Skeletal muscle satellite cell (primary cell): Measurements from ENCODE around the gene P4HB.

Experiments used
- H3K27me3 ChIP-seq: 2 replicates; pipeline ENCODE4 v1.7.0; 2013; ENCODE audit warnings: low read length; ENCODE audit not compliant: control insufficient read depth, insufficient read depth
- H3K36me3 ChIP-seq: 2 replicates; pipeline ENCODE4 v1.7.0; 2013; ENCODE audit warnings: mild to moderate bottlenecking, control low read depth, low read length; ENCODE audit not compliant: insufficient read depth
- H3K4me1 ChIP-seq: 2 replicates; pipeline ENCODE4 v1.7.0; 2013; ENCODE audit warnings: low read length; ENCODE audit not compliant: control insufficient read depth, insufficient read depth
- H3K4me2 ChIP-seq: 2 replicates; pipeline ENCODE4 v1.7.0; 2013; ENCODE audit warnings: mild to moderate bottlenecking, low read length
- H3K4me3 ChIP-seq: 2 replicates; pipeline ENCODE4 v1.7.0; 2013; ENCODE audit warnings: low read length
- H3K9ac ChIP-seq: 2 replicates; pipeline ENCODE4 v1.7.0; 2013; ENCODE audit warnings: mild to moderate bottlenecking, low read depth, low read length, moderate library complexity
- H3K9me3 ChIP-seq: replicated peaks from 2 replicates; pipeline ENCODE4 v1.7.0; 2013; ENCODE audit warnings: mild to moderate bottlenecking, control low read depth, low read length

Gene P4HB

DNA sequence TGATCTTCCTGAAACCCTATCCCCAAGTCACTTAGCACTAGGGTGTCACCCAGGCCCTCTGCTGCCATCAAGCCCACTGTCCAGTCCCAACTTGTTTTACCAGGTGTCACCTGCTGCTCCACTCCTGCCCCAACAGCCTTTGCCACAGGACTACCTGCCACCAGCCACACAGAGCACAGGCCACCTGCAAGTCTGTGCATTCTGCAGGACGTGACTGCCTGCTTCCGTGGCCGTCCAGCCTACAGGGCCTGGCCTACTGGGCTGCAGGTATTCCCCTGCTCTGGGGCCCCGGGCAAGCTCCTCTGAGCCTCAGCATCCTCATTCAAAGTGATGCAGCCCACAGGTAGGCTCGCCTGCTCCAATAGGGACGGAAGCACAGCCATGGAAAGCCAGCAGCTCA is 30.5 kb downstream of the P4HB start:
- Histone ChIP-seq H3K4me1 (peaks cover 22% of the 10 kb centered on the region), H3K27me3 (no peaks in the 10 kb centered on the region), H3K9ac (no peak overlapping the region), H3K4me3 (no peak overlapping the region), H3K9me3 (no peaks in the 10 kb centered on the region), H3K4me2 (no peak overlapping the region), H3K36me3 (peaks cover 5% of the 10 kb centered on the region)

DNA sequence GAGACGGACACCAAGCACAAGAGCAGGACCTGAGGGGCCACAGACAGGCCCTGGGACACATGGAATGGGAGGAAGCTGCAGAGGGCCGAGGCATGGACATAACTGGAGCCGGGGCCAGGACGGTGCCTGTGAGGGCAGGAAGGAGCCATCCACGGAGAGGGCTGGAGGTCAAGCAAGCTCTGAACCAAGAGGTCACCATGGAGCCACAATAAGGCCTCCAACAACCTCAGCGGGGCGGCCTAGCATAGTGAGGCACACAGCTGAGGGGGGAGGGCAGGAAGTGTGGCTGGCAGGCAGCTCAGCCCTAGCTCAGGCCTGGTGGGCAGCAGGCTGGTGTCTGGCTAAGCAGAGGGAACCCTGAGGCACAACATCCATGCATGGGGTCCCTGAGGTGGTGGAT is 31.7 kb downstream of the P4HB start:
- no peak overlapping the region for H3K4me2 ChIP-seq
- peaks cover 17% of the 10 kb centered on the region for H3K4me1 ChIP-seq
- H3K9me3 ChIP-seq: no peaks in the 10 kb centered on the region
- H3K36me3 ChIP-seq: peaks cover 5% of the 10 kb centered on the region
- no peaks in the 10 kb centered on the region for H3K27me3 ChIP-seq
- no peak overlapping the region for H3K9ac ChIP-seq
- H3K4me3 ChIP-seq: no peak overlapping the region

DNA sequence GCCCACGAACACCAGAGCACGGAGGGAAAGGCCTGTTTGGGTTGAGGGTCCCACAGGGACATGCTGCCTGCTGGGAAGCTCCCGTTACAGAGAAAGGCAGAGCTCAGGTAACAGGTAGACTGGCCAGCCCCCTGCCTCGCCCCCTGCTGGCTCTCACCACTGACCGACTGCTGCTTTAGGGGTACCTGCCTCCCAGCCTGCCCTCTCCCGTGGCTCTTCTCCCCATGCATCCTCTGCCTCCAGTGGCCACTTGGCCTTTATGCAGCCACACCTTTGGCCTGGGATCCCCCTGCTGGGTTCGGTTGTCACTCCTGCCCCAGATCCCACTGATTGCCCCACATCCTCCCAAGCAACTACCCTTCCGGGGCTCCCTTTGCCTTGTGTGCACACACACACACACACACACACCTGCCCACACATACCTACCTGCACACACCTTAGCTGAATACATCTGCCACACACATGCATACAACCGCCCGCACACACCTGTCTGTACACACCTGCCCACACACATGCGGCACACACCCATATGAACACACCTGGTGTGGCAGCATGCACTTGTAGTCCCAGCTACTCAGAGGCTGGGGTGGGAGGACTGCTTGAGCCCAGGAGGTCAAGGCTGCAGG is 34.4 kb downstream of the P4HB start:
- peaks cover 18% of the 10 kb centered on the region for H3K36me3 ChIP-seq

GRCh38 chr17:81824595-81824994 is 35.7 kb downstream of the P4HB start:
- H3K4me3 ChIP-seq: no peak overlapping the region
- peaks cover 12% of the 10 kb centered on the region for H3K4me1 ChIP-seq
- H3K9ac ChIP-seq: no peak overlapping the region
- no peak overlapping the region for H3K4me2 ChIP-seq
- H3K9me3 ChIP-seq: no peaks in the 10 kb centered on the region
- H3K27me3 ChIP-seq: no peaks in the 10 kb centered on the region
- H3K36me3 ChIP-seq: peaks cover 13% of the 10 kb centered on the region

More for the DNA sequence above, 34.4 kb downstream of the P4HB start:
- H3K4me1 ChIP-seq: peaks cover 12% of the 10 kb centered on the region
- no peaks in the 10 kb centered on the region for H3K27me3 ChIP-seq
- no peak overlapping the region for H3K4me2 ChIP-seq
- no peaks in the 10 kb centered on the region for H3K9me3 ChIP-seq
- H3K9ac ChIP-seq: no peak overlapping the region
- no peak overlapping the region for H3K4me3 ChIP-seq

- Histone ChIP-seq H3K9ac (no peak overlapping the region), H3K27me3 (no peaks in the 10 kb centered on the region), H3K4me2 (no peak overlapping the region), H3K36me3 (peaks cover 13% of the 10 kb centered on the region), H3K4me3 (no peak overlapping the region), H3K4me1 (peaks cover 12% of the 10 kb centered on the region), H3K9me3 (no peaks in the 10 kb centered on the region)
These were observed 36.4 kb downstream of the P4HB start for GRCh38 chr17:81823820-81824550.

DNA sequence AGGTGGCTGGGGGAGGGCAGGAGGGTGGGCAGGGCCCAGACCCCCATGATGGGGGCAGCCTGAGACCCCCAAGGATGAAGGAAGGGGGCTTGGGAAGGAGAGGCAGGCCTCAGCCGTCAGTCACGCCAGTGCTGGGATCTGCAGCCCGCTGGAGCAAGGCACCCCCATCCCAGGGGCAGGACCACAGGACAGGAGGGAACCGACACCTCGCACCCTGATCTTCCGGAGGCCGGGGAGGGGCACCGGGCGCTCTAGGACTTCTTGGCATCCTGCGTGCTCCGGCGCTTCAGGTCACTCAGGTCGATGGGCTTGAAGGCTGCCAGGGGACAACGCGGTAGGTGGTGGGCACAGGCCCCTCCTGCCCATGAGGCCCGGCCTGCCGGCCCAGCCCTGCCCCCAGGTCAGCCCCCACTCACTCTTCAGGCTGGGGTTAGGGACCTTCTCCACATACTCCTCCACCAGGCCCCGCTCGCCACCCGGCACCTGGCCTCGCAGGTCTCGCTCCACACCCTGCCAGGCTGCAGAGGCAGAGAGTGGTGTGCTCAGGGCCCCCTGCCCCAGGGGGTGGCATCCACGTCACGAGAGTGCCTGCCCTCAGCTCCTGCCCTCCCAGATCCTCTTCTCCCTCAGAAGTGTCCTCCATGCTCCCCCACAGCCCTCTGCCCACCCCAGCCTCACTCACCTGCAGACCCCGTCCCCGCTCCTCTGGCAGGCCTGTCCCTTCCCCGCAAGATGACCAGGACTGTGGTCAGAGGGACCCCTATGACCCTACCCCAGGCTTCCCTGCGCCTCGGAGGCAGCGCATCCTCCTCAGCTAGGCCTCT is 37.1 kb downstream of the P4HB start:
- Histone ChIP-seq H3K36me3 (peaks cover 13% of the 10 kb centered on the region), H3K4me1 (peaks cover 12% of the 10 kb centered on the region), H3K27me3 (peaks cover 4% of the 10 kb centered on the region), H3K4me2 (no peak overlapping the region), H3K9me3 (no peaks in the 10 kb centered on the region), H3K9ac (no peak overlapping the region), H3K4me3 (no peak overlapping the region)

- Histone ChIP-seq H3K9ac (no peak overlapping the region), H3K4me2 (no peak overlapping the region), H3K4me3 (no peak overlapping the region), H3K36me3 (peaks cover 13% of the 10 kb centered on the region), H3K9me3 (no peaks in the 10 kb centered on the region), H3K27me3 (peaks cover 10% of the 10 kb centered on the region), H3K4me1 (peaks cover 12% of the 10 kb centered on the region)
These were observed 38.1 kb downstream of the P4HB start for GRCh38 chr17:81822312-81822637.

GRCh38 chr17:81821603-81822311 is 38.6 kb downstream of the P4HB start:
- Histone ChIP-seq H3K4me2 (peak overlapping the region; percentile 4), H3K27me3 (peaks cover 10% of the 10 kb centered on the region), H3K4me1 (peaks cover 12% of the 10 kb centered on the region), H3K9ac (no peak overlapping the region), H3K36me3 (peaks cover 13% of the 10 kb centered on the region), H3K9me3 (no peaks in the 10 kb centered on the region), H3K4me3 (no peak overlapping the region)

DNA sequence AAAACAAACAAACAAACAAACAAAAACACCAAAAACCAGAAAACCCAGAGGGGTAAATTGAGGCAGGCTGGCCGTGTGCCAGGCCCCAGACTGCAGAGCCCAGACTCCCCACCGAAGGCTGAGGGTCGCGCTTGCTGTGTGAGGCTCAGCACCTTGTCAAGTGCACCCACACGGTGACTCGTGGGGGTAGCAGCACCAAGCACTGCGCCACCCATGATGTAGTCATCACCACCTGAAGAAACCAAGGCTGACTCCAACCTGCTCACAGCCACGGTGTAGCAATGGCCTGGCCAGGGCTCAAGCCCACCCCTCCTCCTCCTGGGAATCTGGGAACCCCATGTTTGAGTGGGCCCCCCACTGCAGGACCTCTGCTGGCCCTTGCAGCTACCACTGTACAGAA is 39.2 kb downstream of the P4HB start:
- Histone ChIP-seq H3K4me3 (no peak overlapping the region), H3K9me3 (no peaks in the 10 kb centered on the region), H3K4me2 (no peak overlapping the region), H3K9ac (no peak overlapping the region), H3K36me3 (peaks cover 13% of the 10 kb centered on the region), H3K27me3 (peaks cover 11% of the 10 kb centered on the region), H3K4me1 (peaks cover 12% of the 10 kb centered on the region)

GRCh38 chr17:81819708-81820107 is 40.6 kb downstream of the P4HB start:
- Histone ChIP-seq H3K4me3 (no peak overlapping the region), H3K4me2 (no peak overlapping the region), H3K4me1 (peaks cover 12% of the 10 kb centered on the region), H3K9me3 (no peaks in the 10 kb centered on the region), H3K9ac (no peak overlapping the region), H3K36me3 (peaks cover 13% of the 10 kb centered on the region), H3K27me3 (peaks cover 22% of the 10 kb centered on the region)

DNA sequence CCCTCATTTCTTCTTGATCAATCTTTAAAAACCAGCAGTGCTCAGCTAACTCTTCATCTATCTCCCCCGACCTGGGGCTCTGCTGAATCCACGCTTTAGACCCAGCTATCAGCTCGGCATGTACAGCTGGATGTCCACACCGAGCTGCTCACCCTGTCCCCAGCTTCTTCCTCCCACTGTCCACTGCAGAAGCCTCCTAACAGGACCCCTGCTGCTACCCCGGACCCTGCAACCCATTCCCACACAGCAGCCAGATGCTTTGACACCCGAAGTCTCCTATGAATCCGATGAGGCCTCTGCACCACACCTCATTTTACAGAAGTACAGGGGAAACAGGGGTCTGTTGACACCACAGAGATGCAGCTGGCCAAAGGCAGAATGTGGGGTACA is 42.6 kb downstream of the P4HB start:
- H3K4me1 ChIP-seq: peaks cover 12% of the 10 kb centered on the region
- H3K9ac ChIP-seq: no peak overlapping the region
- H3K27me3 ChIP-seq: peaks cover 22% of the 10 kb centered on the region
- no peak overlapping the region for H3K4me3 ChIP-seq
- no peaks in the 10 kb centered on the region for H3K9me3 ChIP-seq
- no peak overlapping the region for H3K4me2 ChIP-seq
- H3K36me3 ChIP-seq: peaks cover 7% of the 10 kb centered on the region
